GM21825 (cell line): Measurements from ENCODE around the gene TNPO2.
"Not testable (repeated sequence)": the region's sequence is repeated elsewhere in the genome, so short reads cannot be mapped to it uniquely, and the experiment has no call there.

Experiments used
- ATAC-seq: cut with Tn5 transposase; IDR thresholded peaks from one replicate; pipeline ENCODE4 v1.9.1; 2021; ENCODE audit warnings: mild to moderate bottlenecking, moderate library complexity; ENCODE audit not compliant: unreplicated experiment

TNPO2 gene

GRCh38 chr19:12706332-12706718 lies 17.4 kb downstream of the TNPO2 start:
- ATAC-seq, result no peak

- ATAC-seq, result no peak
Observed at GRCh38 chr19:12705654-12706331, 17.9 kb downstream of the TNPO2 start.

- no peak for ATAC-seq
Observed at GRCh38 chr19:12705169-12705568, 18.6 kb downstream of the TNPO2 start.

- no peak for ATAC-seq
Observed at GRCh38 chr19:12703046-12703445, 20.7 kb downstream of the TNPO2 start.

GRCh38 chr19:12701596-12702282 lies 22.0 kb downstream of the TNPO2 start:
- no peak for ATAC-seq

- no peak for ATAC-seq
Observed at GRCh38 chr19:12698138-12698537, 25.6 kb downstream of the TNPO2 start.

GRCh38 chr19:12697425-12697824 lies 26.3 kb downstream of the TNPO2 start:
- not testable (repeated sequence) for ATAC-seq

- peak; percentile 56 for ATAC-seq
Observed at GRCh38 chr19:12696366-12697335, 27.1 kb downstream of the TNPO2 start, which contains the start of gene FBXW9. Gene FBXW9, minus strand, starts transcription at chr19:12696631. Its CDS starts 50 bp downstream, at chr19:12696581.

GRCh38 chr19:12695997-12696365 lies 27.8 kb downstream of the TNPO2 start:
- peak; percentile 17 for ATAC-seq

- peak; percentile 5 for ATAC-seq
Observed at GRCh38 chr19:12695514-12695913, 28.2 kb downstream of the TNPO2 start.

GRCh38 chr19:12695096-12695495 lies 28.6 kb downstream of the TNPO2 start:
- no peak for ATAC-seq

GRCh38 chr19:12694641-12695040 lies 29.1 kb downstream of the TNPO2 start:
- no peak for ATAC-seq

- ATAC-seq, result no peak
Observed at GRCh38 chr19:12692960-12693359, 30.8 kb downstream of the TNPO2 start.

- ATAC-seq, result no peak
Observed at GRCh38 chr19:12689581-12690216, 34.0 kb downstream of the TNPO2 start.

GRCh38 chr19:12689012-12689411 lies 34.7 kb downstream of the TNPO2 start:
- no peak for ATAC-seq

GRCh38 chr19:12687496-12688196 lies 36.1 kb downstream of the TNPO2 start, which contains the start of gene GNG14:
Gene GNG14, plus strand, starts transcription at chr19:12687998. Its CDS starts 51 bp downstream, at chr19:12688049.
- ATAC-seq, result no peak

GRCh38 chr19:12685831-12686230 lies 37.9 kb downstream of the TNPO2 start:
- ATAC-seq, result no peak

- peak; percentile 60 for ATAC-seq
Observed at GRCh38 chr19:12681074-12681987, 42.4 kb downstream of the TNPO2 start, which contains the start of gene DHPS. Gene DHPS, minus strand, starts transcription at chr19:12681880. Its CDS starts 114 bp downstream, at chr19:12681766.

- no peak for ATAC-seq
Observed at GRCh38 chr19:12680034-12680433, 43.7 kb downstream of the TNPO2 start.
